Keratinocyte (primary cell): Measurements from ENCODE around the gene OBSCN. TPM values are rescaled to one million over a fixed set of nuclear protein-coding genes. Genes with fewer than 3 reads are reported as not detected.

Source experiments
- DNase-seq: peaks from one replicate; pipeline ENCODE4 v3.0.0-alpha.2; 2011; ENCODE audit warnings: low read depth, missing footprints, low spot score
- FAIRE-seq: peaks from 2 replicates; lab custom pipeline; 2011; peaks lifted over from hg19 to GRCh38; lab: Jason Lieb, UNC
- H2AFZ ChIP-seq: 2 replicates; pipeline ENCODE4 v1.6.0; 2012; ENCODE audit warnings: low read length, control low read depth, inconsistent platforms; ENCODE audit not compliant: control insufficient read depth
- H3K27ac ChIP-seq: 2 replicates; pipeline ENCODE4 v1.5.1; 2011; ENCODE audit warnings: low read length; ENCODE audit not compliant: control insufficient read depth, insufficient read depth
- H3K27me3 ChIP-seq: 3 replicates; pipeline ENCODE4 v1.6.0; 2011; ENCODE audit warnings: low read length; ENCODE audit not compliant: control insufficient read depth, insufficient read depth; ENCODE audit errors: extremely low read depth
- H3K36me3 ChIP-seq, 2 experiments: 2 replicates in 1 of 2; 3 replicates in 1 of 2; pipeline ENCODE4 v1.5.1; 2011; ENCODE audit warnings: low read length in 2 of 2, mild to moderate bottlenecking in 1 of 2; ENCODE audit not compliant: control insufficient read depth in 2 of 2, insufficient read depth in 2 of 2; ENCODE audit errors: extremely low read depth in 1 of 2
- H3K4me1 ChIP-seq: 3 replicates; pipeline ENCODE4 v1.5.1; 2011; ENCODE audit warnings: low read length; ENCODE audit not compliant: control insufficient read depth, insufficient read depth; ENCODE audit errors: extremely low read depth
- H3K4me2 ChIP-seq: 3 replicates; pipeline ENCODE4 v1.6.0; 2011; ENCODE audit warnings: low read depth, low read length; ENCODE audit not compliant: control insufficient read depth, insufficient read depth; ENCODE audit errors: extremely low read depth
- H3K4me3 ChIP-seq, 3 experiments: fragments of 200-600 bp in 1 of 3; sonication (generic) in 1 of 3; 2 replicates in 2 of 3; 3 replicates in 1 of 3; pipeline ENCODE4 v1.5.1; 2011 to 2016; ENCODE audit warnings: low read length in 3 of 3, mild to moderate bottlenecking in 3 of 3, control low read depth in 2 of 3, inconsistent platforms in 1 of 3, low read depth in 1 of 3, mixed read lengths in 1 of 3, mixed run types in 1 of 3, moderate library complexity in 1 of 3; ENCODE audit not compliant: control insufficient read depth in 2 of 3, insufficient read depth in 2 of 3; ENCODE audit errors: extremely low read depth in 1 of 3
- H3K79me2 ChIP-seq: 2 replicates; pipeline ENCODE4 v1.6.0; 2012; ENCODE audit warnings: low read length; ENCODE audit not compliant: control insufficient read depth, insufficient read depth
- H3K9ac ChIP-seq: 3 replicates; pipeline ENCODE4 v1.6.0; 2011; ENCODE audit warnings: low read length; ENCODE audit not compliant: control insufficient read depth, insufficient read depth; ENCODE audit errors: extremely low read depth
- H3K9me1 ChIP-seq: 3 replicates; pipeline ENCODE4 v1.6.0; 2011; ENCODE audit warnings: low read length; ENCODE audit not compliant: control insufficient read depth, insufficient read depth; ENCODE audit errors: extremely low read depth
- H3K9me3 ChIP-seq: 2 replicates; pipeline ENCODE4 v1.5.1; 2012; ENCODE audit warnings: low read depth, low read length; ENCODE audit not compliant: control insufficient read depth
- H4K20me1 ChIP-seq: 3 replicates; pipeline ENCODE4 v1.6.0; 2011; ENCODE audit warnings: low read length; ENCODE audit not compliant: control insufficient read depth, insufficient read depth; ENCODE audit errors: extremely low read depth
- CTCF ChIP-seq, 3 experiments: IDR thresholded peaks in 1 of 3; conservative IDR thresholded peaks in 1 of 3; optimal IDR thresholded peaks in 1 of 3; 2 replicates in 2 of 3; 3 replicates in 1 of 3; pipeline versions ENCODE3 to v1.5.1; 2011; ENCODE audit warnings: low read length in 3 of 3, mild to moderate bottlenecking in 3 of 3, moderate library complexity in 2 of 3, control low read depth in 1 of 3, inconsistent platforms in 1 of 3; ENCODE audit not compliant: insufficient read depth in 2 of 3; ENCODE audit errors: extremely low read depth in 1 of 3
- EZH2 ChIP-seq: IDR thresholded peaks from one replicate; pipeline ENCODE4 v1.6.1; 2012; ENCODE audit warnings: inconsistent platforms, mild to moderate bottlenecking, low read length, moderate library complexity
- dilution Hi-C: fragments of 300-500 bp; cut with MboI; formaldehyde crosslinking; loops from one replicate; pipeline ENCODE4 v1.7.0; 2020; ENCODE audit warnings: low sequenced_read_pairs; ENCODE audit not compliant: extremely low pct_ligation_motif_present
- polyA plus RNA-seq, 5 experiments: library from polyadenylated mRNA; depleted of rRNA in 3 of 5; stranded (reverse) in 3 of 5; stranded (forward) in 1 of 5; unstranded in 1 of 5; fragments of >200 nt; gene quantifications; 1 replicate in 1 of 5; 2 replicates in 3 of 5; 3 replicates in 1 of 5; pipeline versions ENCODE4 v1.2.1 to v1.2.3, GENCODE V29; 2011 to 2012; ENCODE audit warnings: missing spikeins in 2 of 5, low read depth in 1 of 5, low replicate concordance in 1 of 5

Gene OBSCN
- polyA plus RNA-seq, 1 donor (not counting 4 experiments of a cell fraction or from before 2014, with no cell fraction given): 1.8 TPM

GRCh38 chr1:228271701-228272251 is 63.9 kb downstream of the OBSCN start:
- peaks cover 4% of the 10 kb centered on the region for H4K20me1 ChIP-seq
- H3K4me3 ChIP-seq: no peak overlapping the region
- H3K79me2 ChIP-seq: no peaks in the 10 kb centered on the region
- DNase-seq: no peak
- TF ChIP-seq CTCF (optimal IDR thresholded peaks at IDR 0.05 in 1 of 3, IDR thresholded peaks at IDR 0.05 in 1 of 3, conservative IDR thresholded peaks at IDR 0.05 in 1 of 3; ENCODE audit: extremely low read depth in 1 of 3, insufficient read depth in 2 of 3, low read length in 3 of 3) (no peak), EZH2 (no peak)
- H3K36me3 ChIP-seq: peaks cover 0 to 3% of the 10 kb centered on the region in 2 experiments
- H3K9me3 ChIP-seq: no peaks in the 10 kb centered on the region
- H2AFZ ChIP-seq: no peak overlapping the region
- H3K4me2 ChIP-seq: no peak overlapping the region
- no peaks in the 10 kb centered on the region for H3K27me3 ChIP-seq
- no peaks in the 10 kb centered on the region for H3K4me1 ChIP-seq
- dilution Hi-C loops: no loop called here
- no peak overlapping the region for H3K9ac ChIP-seq
- H3K27ac ChIP-seq: no peak overlapping the region
- FAIRE-seq: no peak
- no peaks in the 10 kb centered on the region for H3K9me1 ChIP-seq

- FAIRE-seq (no peak), DNase-seq (no peak)
- Histone ChIP-seq H3K9me1 (no peaks in the 10 kb centered on the region), H3K9ac (no peak overlapping the region), H3K4me3 (no peak overlapping the region), H3K36me3 (peaks cover 0 to 3% of the 10 kb centered on the region in 2 experiments), H3K4me2 (no peak overlapping the region), H3K27ac (no peak overlapping the region), H4K20me1 (peaks cover 4% of the 10 kb centered on the region), H3K27me3 (no peaks in the 10 kb centered on the region), H3K79me2 (no peaks in the 10 kb centered on the region), H2AFZ (no peak overlapping the region), H3K9me3 (no peaks in the 10 kb centered on the region), H3K4me1 (no peaks in the 10 kb centered on the region)
- TF ChIP-seq CTCF (optimal IDR thresholded peaks at IDR 0.05 in 1 of 3, IDR thresholded peaks at IDR 0.05 in 1 of 3, conservative IDR thresholded peaks at IDR 0.05 in 1 of 3; ENCODE audit: extremely low read depth in 1 of 3, insufficient read depth in 2 of 3, low read length in 3 of 3) (no peak), EZH2 (no peak)
- dilution Hi-C loops: no loop called here
Measured at GRCh38 chr1:228272331-228272791, 64.5 kb downstream of the OBSCN start.
